ENCODE data around the gene DCP2.
A peak's percentile ranks its signal among the peaks of the same experiment; 100 is the strongest.

The DCP2 gene

DNA sequence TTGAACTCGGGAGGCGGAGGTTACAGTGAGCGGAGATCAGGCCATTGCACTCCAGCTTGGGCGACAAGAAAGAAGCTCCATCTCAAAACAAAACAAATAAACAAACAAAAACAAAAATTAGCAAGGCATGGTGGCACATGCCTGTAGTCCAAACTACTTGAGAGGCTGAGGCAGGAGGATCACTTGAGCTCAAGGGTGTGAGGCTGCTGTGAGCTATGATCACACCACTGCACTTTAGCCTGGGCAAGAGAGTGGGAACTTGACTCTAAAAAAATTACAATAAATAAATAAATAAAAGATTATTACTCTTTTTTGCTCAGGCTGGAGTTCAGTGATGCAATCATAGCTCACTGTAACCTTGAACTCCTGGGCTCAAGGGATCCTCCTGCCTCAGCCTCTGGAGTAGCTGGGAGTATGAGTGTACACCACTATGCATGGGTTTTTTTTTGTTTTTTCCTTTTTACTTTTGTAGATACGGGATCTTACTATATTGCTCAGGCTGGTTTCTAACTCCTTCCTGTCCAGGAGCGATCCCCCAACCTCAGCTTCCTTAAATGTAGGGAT, 9.0 kb upstream of the DCP2 start:
- DNase-seq (ENCODE audit: low read depth, low spot score) = no peak

- no peak for DNase-seq (ENCODE audit: low read depth, low spot score)
Observed at GRCh38 chr5:112968411-112969106, 8.0 kb upstream of the DCP2 start.

DNA sequence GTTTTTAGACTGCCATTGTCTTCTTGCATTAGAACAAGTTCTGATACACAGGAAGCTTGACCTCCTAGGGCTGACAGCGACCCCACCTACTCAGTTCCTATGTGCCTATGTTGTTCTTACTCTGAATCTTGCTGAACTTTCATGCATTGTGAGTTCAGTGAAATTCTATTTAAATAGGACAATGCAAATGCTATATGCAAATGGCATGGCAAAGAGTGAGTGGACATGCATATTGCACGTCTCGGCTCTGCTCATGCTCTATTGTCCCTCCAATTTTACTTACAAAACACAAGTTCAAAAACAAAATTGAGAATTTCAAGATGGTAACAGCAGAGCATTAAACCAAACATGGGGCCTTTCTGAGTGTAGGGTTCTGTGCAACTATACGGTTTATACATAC, 5.3 kb upstream of the DCP2 start:
- DNase-seq (ENCODE audit: low read depth, low spot score) = no peak

DNA sequence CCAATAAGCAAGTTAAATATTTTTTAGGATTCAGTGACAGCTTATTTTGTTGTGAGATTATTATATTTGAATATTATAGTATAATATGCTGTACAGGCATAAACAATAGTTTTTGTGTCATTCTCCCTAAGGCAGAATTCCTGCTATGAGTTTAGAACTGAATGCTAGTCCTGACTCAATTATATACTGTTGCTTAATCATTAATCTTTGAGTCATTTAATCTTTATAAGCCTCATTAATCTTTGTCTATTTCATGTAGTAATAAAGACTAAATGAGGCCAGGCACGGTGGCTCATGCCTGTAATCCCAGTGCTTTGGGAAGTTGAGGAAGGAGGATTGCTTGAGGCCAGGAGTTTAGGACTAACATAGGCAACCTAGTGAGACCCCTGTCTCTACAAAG, 3.6 kb upstream of the DCP2 start:
- DNase-seq (ENCODE audit: low read depth, low spot score) = no peak

- no peak for DNase-seq (ENCODE audit: low read depth, low spot score)
Observed at GRCh38 chr5:112973904-112974303, 2.7 kb upstream of the DCP2 start.

- DNase-seq (ENCODE audit: low read depth, low spot score) = no peak
Observed at GRCh38 chr5:112974901-112975300, 1.7 kb upstream of the DCP2 start.

- no peak for DNase-seq (ENCODE audit: low read depth, low spot score)
Observed at GRCh38 chr5:112975721-112976431, 722 bp upstream of the DCP2 start.

DNA sequence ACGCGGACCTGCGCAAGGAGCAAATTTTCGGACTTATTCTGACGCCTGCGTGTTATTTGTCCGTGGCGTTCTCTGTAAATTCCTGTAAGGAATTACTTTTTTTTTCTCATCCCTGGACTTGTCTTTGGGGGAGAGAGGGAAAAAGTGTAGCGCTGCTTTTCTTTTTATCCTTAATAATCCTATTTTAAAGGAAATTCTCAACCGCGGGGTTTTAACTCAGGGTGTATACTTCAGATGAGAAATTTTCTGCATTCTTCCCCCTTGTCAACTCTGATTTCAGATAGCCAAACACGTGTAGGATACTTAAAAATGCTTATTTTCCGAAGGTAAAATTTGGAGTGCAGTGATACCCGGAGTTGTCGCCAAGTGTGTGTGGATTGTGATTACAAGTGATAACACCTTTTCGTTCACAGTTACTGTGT, 853 bp downstream of the DCP2 start:
- DNase-seq (ENCODE audit: low read depth, low spot score) = no peak

GRCh38 chr5:112978836-112979235, 2.2 kb downstream of the DCP2 start:
- DNase-seq (ENCODE audit: low read depth, low spot score) = no peak

DNA sequence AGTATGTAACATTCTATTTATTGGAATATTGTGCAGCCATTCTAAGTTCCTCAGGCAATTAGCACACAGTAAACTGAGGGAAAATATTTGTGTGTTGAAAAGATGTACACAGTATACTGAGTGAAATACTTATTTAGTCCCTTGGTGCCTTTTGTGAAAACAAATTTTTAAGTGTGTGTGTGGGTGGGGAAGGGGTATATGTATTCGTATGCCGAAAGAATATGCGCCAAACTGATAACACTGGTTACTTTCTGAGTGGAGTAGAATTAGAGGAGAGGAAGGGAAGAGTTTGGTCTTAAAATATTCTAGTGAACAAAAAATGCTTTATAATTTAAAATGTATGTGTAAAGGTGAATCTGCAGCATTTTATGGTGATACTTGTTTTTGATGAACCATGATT, 3.1 kb downstream of the DCP2 start:
- DNase-seq (ENCODE audit: low read depth, low spot score) = no peak

DNA sequence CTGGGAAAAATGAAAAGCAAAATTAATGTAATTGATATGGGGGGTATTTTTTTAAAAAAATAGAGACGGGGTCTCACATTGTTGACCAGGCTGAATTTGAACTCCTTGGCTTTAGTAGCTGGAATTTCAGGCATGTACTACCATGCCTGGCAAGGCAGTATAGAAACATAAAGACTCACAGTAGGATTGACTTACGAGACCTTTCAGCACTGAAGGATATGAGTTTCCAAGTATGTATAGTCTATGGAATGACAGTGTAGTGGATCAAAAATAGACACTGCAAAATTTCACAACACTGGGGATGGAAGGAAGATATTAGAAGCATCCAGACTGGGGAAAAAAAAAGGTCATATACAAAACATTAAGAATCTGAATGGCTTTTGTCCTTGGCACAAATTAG, 6.8 kb downstream of the DCP2 start:
- DNase-seq (ENCODE audit: low read depth, low spot score) = no peak

DNA sequence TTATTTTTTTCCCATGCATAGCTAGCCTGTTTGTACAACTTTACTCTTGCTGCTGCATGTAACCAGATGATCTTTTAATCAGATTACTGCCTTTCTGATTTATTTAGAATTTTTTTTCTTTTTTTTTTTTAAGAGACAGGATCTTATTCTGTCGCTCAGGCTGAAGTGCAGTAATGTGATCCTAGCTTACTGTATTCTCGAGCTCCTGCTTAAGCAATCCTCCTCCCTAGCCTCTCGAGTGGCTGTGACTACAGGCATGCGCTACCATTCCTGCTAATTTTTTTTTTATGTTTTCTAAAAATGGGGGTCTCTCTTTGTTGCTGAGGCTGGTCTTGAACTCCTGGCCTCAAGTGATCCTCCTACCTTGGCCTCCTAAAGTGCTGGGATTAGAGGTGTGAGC, 9.6 kb downstream of the DCP2 start:
- no peak for DNase-seq (ENCODE audit: low read depth, low spot score)

- peak; percentile 29 for DNase-seq (ENCODE audit: low read depth, low spot score)
Observed at GRCh38 chr5:112995764-112996618, 19.4 kb downstream of the DCP2 start.

DNA sequence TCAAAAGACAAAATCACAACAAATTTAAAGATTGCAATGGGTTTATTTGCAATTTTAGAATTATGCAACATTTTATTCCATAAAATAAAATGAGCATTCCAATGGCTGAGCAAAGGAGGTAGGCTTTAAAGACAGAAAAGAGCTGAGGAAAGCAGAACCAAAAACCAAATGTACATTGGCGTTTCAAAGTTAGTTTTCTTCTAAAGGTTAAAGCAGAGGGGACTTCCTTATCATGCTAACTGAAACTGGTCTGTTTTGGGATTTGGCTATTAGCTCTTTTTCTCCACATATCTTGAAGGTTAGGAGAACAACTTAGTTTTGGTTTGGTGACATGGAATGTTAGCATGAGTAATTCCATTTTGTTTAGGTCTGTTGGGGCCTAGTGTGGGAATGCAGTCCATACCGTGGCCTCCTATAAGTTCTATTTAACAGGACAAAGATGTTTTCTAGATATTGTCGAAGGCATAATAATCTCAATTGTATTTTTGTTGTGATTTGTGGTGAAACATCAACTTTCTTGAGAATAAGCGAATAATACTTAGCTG, 20.3 kb downstream of the DCP2 start:
- DNase-seq (ENCODE audit: low read depth, low spot score) = no peak

GRCh38 chr5:112998296-112998695, 21.7 kb downstream of the DCP2 start:
- DNase-seq (ENCODE audit: low read depth, low spot score) = no peak

GRCh38 chr5:113000466-113000865, 23.9 kb downstream of the DCP2 start:
- no peak for DNase-seq (ENCODE audit: low read depth, low spot score)

DNA sequence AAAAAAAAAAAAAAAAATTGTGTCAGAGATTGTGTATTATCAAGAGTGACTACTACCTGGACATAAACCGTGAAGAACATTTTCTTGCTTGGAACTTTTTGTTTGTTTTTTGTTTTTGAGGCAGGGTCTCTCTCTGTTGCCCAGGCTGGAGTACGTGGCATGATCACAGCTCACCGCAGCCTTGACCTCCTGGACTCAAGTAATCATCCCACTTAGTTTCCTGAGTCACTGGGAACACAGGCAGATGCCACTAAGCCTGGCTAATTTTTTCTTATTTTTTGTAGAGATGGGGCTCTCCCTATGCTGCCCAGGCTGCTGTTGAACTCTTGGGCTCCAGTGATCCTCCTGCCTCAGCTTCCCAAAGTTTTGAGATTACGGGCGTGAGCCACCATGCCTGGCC, 25.8 kb downstream of the DCP2 start:
- DNase-seq (ENCODE audit: low read depth, low spot score) = no peak

DNA sequence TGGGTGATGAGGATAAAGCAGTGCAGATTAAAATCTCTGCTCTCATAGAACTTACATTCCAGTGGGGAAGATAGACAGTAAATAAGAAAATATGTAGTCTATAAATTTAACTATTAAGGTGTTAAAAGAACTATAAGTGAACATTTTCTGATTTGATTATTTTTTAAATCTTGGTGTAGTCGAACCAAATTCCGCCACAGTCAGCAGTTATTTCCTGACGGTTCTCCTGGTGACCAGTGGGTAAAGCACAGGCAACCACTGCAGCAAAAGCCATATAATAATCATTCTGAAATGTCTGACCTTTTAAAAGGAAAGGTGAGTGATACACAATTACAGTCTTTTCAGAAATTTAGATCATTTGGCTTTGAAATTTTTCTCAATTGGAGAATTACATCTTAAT, 27.2 kb downstream of the DCP2 start:
- DNase-seq (ENCODE audit: low read depth, low spot score) = no peak

- no peak for DNase-seq (ENCODE audit: low read depth, low spot score)
Observed at GRCh38 chr5:113005454-113005853, 28.9 kb downstream of the DCP2 start.

DNA sequence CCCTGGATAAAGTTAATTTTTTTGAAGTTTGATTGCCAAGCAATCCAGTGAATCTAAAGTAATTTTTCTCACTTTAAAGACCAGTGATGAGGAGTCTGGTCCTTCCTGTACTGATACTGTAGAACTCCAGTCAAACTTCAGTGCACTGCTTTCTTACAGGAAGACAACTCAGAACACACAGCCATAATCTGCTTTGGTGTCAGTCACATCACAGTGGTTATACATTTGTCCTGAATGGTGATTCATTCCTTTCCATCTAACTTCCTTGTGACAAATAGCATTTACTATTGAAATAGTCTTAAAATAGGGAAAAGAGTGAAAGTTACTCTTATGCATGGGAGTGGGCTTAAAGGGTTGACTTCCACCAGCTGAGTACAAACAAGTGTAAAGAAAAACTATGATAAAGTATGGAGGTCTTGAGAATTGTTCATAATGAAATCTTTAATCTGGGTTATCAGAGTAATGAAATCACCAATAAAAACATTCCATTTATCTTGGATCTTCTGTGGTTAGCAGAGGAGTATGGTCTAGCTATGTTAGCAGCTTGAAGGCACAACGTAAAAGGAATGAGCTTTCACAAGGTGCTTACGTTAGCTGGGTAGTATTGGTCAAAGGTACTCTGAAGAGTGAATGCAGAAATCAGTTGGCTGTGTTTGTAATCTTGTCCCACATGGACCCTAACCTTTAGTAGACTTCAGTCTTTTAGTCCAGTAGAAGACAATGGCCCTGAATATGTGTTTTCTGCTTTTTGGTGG, 41.5 kb downstream of the DCP2 start:
- DNase-seq (ENCODE audit: low read depth, low spot score) = no peak
